ENCODE results near the gene EML6.

- no peak for TF ChIP-seq EZH2 (IDR thresholded peaks at IDR 0.05; ENCODE audit: borderline replicate concordance, low read length)
- no peak for TF ChIP-seq CTCF (conservative IDR thresholded peaks at IDR 0.05 in 1 of 2, IDR thresholded peaks at IDR 0.05 in 1 of 2; ENCODE audit: extremely low read depth in 1 of 2, insufficient read depth in 1 of 2, low read depth in 1 of 2, low read length in 2 of 2)
Observed at GRCh38 chr2:54809819-54810218, 86.4 kb downstream of the EML6 start.
